ENCODE results near the gene ZBTB8B.
"Not testable (repeated sequence)": the region's sequence is repeated elsewhere in the genome, so short reads cannot be mapped to it uniquely, and the experiment has no call there.

ZBTB8B gene

DNA sequence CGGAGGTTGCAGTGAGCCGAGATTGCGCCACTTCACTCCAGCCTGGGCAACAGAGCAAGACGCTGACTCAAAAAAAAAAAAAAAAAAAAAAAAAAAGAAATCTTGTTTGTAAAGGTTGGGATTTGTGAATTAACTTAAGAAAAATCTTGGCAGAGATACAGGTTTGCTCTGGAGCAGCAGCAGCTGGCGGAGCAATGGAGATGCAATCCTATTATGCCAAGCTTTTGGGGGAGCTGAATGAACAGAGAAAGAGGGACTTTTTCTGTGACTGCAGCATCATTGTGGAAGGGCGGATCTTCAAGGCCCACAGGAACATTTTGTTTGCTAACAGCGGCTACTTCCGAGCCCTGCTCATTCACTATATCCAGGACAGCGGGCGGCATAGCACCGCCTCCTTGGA is 5.6 kb downstream of the ZBTB8B start:
- DNase-seq (ENCODE audit: low spot score), result no peak

DNA sequence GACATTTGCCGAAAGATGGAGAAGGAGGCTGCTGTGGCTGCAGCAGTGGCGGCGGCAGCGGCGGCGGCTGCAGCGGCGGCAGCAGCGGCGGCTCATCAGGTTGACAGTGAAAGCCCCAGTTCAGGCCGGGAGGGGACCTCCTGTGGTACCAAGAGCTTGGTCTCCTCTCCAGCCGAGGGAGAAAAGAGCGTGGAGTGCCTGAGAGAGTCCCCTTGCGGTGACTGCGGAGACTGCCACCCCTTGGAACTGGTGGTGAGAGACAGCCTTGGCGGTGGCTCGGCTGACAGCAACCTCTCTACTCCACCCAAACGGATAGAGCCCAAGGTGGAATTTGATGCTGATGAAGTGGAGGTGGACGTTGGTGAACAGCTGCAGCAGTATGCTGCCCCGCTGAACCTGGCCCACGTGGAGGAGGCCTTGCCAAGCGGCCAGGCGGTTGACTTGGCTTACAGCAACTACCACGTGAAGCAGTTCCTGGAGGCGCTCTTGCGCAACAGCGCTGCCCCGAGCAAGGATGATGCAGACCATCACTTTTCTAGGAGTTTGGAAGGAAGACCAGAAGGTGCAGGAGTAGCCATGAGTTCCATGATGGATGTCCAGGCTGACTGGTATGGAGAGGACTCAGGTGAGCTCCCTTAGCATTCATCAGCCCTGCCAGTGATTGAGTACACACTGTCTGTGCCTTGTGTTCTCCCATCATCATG is 6.3 kb downstream of the ZBTB8B start:
- DNase-seq (ENCODE audit: low spot score), result peak; percentile 54

- DNase-seq (ENCODE audit: low spot score), result no peak
Measured at GRCh38 chr1:32471695-32472362, 7.0 kb downstream of the ZBTB8B start.

GRCh38 chr1:32472966-32473365 is 8.1 kb downstream of the ZBTB8B start:
- not testable (repeated sequence) for DNase-seq (ENCODE audit: low spot score)

DNA sequence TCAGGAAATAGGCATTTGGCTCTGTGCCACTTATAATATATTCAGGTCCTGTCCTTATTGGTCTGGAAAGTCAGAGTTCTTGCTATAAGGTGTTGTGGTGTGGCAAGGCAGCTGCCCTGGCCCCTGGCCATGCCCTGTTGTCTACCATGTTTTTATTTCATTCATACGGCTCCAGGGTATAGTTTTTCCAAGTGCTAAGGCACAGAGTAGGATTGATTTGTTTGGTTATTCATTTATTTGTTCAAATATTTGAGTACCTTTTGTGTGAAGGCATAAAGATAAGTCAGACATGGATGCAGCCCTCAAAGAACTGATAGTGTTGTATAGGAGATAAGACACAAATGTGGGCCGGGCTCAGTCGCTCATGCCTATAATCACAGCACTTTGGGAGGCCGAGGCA is 10.1 kb downstream of the ZBTB8B start:
- no peak for DNase-seq (ENCODE audit: low spot score)

GRCh38 chr1:32480003-32480402 is 15.1 kb downstream of the ZBTB8B start:
- no peak for DNase-seq (ENCODE audit: low spot score)

DNA sequence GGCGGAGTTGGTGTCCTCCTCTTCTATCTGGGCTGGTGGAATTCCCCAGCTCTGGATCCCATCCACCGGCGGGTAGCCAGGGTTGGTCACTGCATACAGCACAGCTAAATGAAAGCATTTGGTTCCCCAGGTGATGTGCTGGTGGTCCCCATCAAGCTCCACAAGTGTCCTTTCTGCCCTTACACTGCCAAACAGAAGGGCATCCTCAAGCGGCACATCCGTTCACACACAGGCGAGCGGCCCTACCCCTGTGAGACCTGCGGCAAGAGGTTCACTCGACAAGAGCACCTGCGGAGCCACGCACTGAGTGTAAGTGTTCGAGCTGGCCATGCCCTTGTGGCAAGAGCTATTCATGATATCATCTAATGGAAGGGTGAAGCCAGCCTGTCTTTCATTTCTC is 15.9 kb downstream of the ZBTB8B start:
- no peak for DNase-seq (ENCODE audit: low spot score)

- not testable (repeated sequence) for DNase-seq (ENCODE audit: low spot score)
Measured at GRCh38 chr1:32481788-32482187, 16.9 kb downstream of the ZBTB8B start.

DNA sequence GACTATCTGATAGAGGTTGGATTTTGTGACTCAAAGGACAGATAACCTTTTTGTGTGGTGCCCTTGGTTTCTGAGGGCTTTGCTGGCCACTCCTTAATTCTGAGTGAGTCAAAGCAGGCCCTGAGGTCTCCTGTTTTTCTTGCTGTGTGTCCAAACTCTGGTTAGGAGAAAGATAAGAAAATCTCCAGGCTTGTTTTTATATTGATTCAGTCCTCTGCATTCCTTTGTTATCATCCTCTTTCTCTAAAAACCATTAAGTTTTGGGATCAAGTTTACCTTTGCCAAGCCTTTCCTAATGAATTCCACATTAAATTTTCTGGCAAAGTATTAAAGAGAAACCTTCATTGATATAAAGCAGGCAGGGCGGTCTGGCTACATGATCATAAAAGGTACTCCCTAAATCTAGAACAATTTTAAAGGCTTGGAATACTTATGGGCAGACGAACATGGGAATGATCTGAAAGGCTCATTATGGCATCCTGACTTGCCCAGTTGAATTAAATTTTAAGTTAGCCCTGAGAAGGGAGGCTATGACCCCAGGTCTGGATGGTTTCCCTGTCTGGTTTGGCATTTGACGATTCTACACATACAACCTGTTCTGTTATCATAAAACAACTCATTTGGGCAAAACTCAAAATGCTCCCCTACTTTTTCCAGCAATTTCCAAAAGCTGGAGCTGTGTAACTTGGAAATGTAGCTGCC is 20.8 kb downstream of the ZBTB8B start:
- no peak for DNase-seq (ENCODE audit: low spot score)

DNA sequence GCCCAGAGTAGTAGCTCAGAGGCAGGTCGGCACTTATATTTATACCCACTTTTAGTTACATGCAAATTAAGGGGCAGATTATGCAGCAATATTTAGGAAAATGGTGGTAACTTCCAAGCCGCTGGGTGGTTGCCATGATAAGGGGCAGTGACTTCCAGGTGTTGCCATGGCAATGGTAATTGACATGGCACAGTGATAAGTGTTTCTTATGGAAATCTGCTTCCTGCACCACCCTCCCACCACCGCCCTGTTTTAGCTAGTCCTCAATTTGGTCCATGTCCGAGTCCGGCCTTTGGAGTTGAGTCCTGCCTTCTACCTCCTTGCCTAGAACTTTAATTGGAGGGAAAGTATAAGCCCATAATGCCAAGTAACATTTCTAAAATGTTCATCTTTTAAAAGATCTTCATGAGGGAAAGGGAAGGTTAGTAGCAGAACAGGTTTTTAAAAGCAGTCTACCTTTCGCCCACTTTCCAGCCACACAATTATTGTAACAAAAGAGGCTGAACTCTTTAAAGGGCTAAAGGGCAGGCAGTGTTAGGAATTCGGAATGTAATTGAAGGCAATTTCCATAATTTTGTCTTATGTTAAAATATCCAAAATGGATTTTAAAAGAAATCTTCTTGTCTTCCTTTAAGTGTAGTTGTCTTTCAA is 21.7 kb downstream of the ZBTB8B start:
- DNase-seq (ENCODE audit: low spot score), result no peak

DNA sequence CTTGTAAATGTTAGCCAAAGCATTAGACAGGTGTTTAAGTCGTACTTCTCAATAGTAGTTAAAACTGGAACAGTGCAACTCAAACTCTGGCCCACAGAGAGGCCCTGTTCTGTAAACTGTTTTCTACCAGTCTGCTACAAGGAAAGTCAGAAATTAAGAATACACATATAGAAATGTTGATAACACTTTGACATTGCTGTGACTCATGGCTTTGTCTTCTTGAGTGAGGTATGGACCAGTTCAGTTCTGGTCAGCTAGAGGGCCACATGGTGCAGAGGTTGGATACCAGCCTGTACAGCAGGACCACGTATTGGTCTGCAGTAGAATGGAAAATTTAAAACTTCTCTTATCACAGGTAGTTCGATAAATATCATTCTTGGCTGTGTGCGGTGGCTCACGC is 22.3 kb downstream of the ZBTB8B start:
- DNase-seq (ENCODE audit: low spot score), result no peak

DNA sequence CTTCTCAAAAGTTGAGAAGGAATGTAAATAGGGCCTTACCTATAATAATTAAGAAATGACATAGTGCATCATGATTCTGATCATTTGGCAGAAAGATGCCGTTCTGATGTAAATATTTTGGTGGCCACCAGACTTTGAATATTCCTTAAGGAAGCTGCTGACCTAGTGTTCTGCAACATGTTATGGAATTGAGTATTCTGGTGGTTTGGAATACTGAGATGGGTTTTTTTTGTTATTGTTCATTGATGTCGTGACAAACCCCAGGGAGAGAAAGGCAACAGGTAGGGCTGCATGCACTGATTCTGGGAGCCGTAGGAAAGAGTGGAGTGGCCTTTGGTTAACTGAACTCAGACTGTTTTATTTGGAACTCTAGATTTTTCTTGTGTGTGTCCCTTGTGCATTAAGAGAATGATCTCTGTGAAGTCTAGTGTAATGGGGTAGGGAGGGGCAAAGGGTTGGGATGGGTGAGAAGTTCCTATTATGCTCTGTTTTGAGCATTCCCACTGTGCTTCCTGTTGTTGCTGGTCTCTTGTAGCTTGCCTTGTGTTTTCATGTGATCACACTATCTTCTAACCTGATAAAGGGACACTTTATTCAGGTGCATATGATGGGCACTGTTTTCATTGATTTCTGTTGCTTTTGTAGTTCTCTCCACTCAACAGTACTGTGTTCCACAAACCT is 25.0 kb downstream of the ZBTB8B start:
- DNase-seq (ENCODE audit: low spot score), result no peak

- no peak for DNase-seq (ENCODE audit: low spot score)
Measured at GRCh38 chr1:32491386-32491785, 26.5 kb downstream of the ZBTB8B start.

GRCh38 chr1:32494196-32494595 is 29.3 kb downstream of the ZBTB8B start:
- no peak for DNase-seq (ENCODE audit: low spot score)

DNA sequence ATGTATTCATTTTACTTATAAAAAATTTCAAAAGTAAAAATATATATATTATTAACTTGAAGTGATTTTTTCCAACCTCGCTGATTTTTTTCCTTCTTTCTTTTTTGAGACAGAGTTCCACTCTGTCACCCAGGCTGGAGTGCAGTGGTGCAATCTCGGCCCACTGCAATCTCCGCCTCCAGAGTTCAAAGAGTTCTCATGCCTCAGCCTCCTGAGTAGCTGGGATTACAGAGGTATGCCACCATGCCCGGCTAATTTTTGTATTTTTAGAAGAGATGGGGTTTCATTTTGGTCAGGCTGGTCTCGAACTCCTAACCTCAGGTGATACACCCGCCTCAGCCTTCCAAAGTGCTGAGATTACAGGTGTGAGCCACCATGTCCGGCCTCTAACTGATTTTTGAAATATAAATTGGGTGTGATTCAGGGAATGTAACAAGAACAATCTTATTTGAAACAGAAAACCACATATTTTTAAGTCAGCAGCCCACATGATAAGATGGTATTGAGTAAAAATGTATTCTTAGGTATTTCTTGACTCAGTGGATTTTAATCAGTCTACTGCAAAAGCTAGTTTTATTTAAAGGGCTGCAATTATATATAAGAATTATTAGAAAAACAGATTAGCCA is 30.0 kb downstream of the ZBTB8B start:
- no peak for DNase-seq (ENCODE audit: low spot score)

GRCh38 chr1:32496127-32496526 is 31.3 kb downstream of the ZBTB8B start:
- no peak for DNase-seq (ENCODE audit: low spot score)

- no peak for DNase-seq (ENCODE audit: low spot score)
Measured at GRCh38 chr1:32498751-32499150, 33.9 kb downstream of the ZBTB8B start.

DNA sequence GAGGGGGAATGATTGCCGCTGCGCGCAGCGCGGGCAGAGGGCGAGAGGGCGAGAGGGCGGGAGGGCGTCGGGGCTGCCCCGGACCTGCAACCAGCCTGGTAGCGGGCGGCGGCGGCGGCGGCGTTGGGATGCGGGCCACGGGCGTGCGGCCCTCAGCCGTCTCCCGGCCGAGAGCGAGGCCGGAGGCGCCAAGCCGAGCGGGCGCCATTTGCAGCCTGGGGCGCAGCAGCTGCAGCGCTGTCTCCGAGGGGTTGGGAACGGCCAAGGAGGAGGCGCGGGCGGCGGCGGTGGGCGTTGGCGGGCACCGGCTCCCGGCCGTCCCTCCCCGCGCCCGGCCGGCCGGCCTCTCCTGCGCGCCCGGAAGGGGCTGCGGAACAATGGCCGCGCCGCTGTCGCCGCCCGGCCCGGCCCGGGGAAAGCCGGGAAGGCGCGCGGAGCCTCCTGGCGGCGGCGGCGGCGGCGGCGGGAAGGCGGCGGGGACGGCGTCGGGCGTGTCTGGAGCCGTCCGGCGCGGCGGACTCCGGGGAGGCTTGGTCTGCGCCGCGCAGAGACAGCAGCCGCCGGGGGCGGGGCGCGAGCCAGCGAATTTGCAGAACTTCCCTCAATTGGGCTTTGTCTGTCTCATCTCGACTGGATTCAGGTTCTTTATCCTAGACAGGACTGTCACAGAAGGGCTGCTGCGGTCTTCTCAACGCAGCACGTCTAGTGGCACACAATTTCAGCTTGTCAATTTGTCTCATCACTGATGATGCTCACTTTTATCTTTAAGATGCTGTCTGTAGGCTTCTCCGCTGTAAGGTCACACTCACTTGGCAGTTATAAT is 35.7 kb downstream of the ZBTB8B start:
- no peak for DNase-seq (ENCODE audit: low spot score)

- no peak for DNase-seq (ENCODE audit: low spot score)
Measured at GRCh38 chr1:32501865-32502264, 37.0 kb downstream of the ZBTB8B start.

DNA sequence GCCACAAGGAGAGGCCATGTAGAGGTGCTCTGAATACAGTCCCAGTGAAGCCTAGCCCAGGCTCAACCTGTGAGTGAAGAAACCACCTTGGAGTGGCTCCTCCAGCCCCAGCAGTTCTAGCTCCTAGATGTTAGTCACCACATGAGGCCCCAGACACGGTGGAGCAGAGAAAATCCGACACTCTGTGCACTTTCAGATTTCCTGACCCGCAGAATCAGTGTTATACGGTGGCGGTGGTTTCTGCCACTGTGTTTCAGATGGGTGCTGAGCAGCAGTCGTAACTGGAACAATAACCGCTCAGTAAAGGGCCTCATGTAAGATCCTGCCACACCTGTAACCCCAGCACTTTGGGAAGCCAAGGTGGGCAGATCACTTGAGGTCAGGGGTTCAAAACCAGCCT is 38.3 kb downstream of the ZBTB8B start:
- no peak for DNase-seq (ENCODE audit: low spot score)

GRCh38 chr1:32507021-32507420 is 42.1 kb downstream of the ZBTB8B start:
- DNase-seq (ENCODE audit: low spot score), result no peak

Measured in NAMALWA (cell line).